ENCODE results near the gene DNER. TPM values are rescaled to one million over a fixed set of nuclear protein-coding genes. Genes with fewer than 3 reads are reported as not detected.
"Not testable (repeated sequence)": the region's sequence is repeated elsewhere in the genome, so short reads cannot be mapped to it uniquely, and the experiment has no call there.

DNER gene
- total RNA-seq, 4 donors from 2014 or later: 0.31 to 13.3 (median 6.3) TPM

DNA sequence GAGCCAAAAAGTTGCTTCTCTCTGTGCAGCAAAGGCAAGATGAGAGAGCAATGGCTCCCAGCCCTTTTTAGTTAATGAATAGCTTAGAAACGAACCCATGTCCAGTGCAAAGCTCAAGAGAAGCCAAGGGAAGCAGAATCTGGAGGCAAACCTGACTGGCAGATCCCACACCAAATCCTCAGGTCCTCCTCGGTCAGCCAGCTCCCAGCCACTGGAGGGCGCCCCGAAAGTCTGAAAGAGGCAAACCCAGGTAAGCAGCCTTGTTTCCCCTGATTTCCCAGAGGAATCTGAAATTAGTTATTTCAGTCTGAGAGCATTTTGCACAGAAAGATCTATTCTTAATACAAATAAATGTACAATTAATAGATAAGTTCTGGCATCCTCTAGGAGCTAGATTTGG is 372.0 kb downstream of the DNER start:
- TF ChIP-seq, protein P1, sequence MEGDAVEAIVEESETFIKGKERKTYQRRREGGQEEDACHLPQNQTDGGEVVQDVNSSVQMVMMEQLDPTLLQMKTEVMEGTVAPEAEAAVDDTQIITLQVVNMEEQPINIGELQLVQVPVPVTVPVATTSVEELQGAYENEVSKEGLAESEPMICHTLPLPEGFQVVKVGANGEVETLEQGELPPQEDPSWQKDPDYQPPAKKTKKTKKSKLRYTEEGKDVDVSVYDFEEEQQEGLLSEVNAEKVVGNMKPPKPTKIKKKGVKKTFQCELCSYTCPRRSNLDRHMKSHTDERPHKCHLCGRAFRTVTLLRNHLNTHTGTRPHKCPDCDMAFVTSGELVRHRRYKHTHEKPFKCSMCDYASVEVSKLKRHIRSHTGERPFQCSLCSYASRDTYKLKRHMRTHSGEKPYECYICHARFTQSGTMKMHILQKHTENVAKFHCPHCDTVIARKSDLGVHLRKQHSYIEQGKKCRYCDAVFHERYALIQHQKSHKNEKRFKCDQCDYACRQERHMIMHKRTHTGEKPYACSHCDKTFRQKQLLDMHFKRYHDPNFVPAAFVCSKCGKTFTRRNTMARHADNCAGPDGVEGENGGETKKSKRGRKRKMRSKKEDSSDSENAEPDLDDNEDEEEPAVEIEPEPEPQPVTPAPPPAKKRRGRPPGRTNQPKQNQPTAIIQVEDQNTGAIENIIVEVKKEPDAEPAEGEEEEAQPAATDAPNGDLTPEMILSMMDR (IDR thresholded peaks at IDR 0.05): no peak
- no peak for TF ChIP-seq EP300 (IDR thresholded peaks at IDR 0.05)
- TF ChIP-seq POLR2A (IDR thresholded peaks at IDR 0.05): no peak
- no peak for TF ChIP-seq POLR2AphosphoS5 (IDR thresholded peaks at IDR 0.05)
- no peaks in the 10 kb centered on the region for H3K9me3 ChIP-seq
- no peaks in the 10 kb centered on the region for H3K36me3 ChIP-seq
- no peak overlapping the region for H3K4me3 ChIP-seq
- H3K27me3 ChIP-seq: no peaks in the 10 kb centered on the region
- H3K27ac ChIP-seq: no peak overlapping the region
- 34 to 55% methylated on average over 3 to 4 of the region's 4 CpGs for WGBS, 2 donors (ENCODE audit: low coverage in 1 of 2)
- H3K4me1 ChIP-seq: no peaks in the 10 kb centered on the region
- ATAC-seq: no peak

DNA sequence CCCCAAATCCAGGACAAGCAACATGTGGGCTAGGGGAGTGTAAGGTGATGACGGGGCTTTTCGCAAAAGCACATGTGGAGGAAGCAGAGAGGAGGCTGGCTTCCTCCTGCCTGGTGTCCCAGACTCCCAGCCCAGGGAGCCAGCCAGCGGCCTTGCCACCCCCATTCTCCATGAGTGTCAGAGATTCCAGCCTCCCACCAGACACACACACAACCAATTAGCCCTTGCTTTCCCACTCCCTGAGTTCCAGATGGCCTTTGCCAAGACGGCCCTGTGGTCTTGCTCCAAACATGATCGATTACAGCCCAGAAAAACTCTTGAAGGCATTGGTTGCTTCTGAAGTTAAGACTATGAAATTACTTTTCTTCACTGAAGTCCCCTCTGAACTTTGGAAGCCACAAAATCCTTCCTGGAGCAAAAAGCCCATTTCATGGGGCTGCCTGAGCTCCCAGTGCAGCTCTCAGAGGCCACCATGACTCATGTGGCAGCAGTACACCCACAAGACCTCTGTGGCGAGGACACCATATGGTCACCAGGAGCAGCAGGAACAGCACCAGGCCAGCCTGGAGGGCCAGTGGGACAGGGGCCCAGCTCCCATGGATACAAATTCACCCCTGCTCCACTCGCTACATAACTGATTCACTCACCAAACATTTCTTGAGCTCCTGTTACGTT is 374.1 kb downstream of the DNER start:
- no peak overlapping the region for H3K27ac ChIP-seq
- no peaks in the 10 kb centered on the region for H3K27me3 ChIP-seq
- H3K4me1 ChIP-seq: no peaks in the 10 kb centered on the region
- H3K36me3 ChIP-seq: no peaks in the 10 kb centered on the region
- H3K9me3 ChIP-seq: no peaks in the 10 kb centered on the region
- 76 to 82% methylated on average over 3 to 4 of the region's 8 CpGs for WGBS, 2 donors (ENCODE audit: low coverage in 1 of 2)
- no peak overlapping the region for H3K4me3 ChIP-seq
- no peak for ATAC-seq
- TF ChIP-seq EP300 (IDR thresholded peaks at IDR 0.05): no peak
- no peak for TF ChIP-seq POLR2AphosphoS5 (IDR thresholded peaks at IDR 0.05)
- TF ChIP-seq, protein P1 (IDR thresholded peaks at IDR 0.05): no peak
- TF ChIP-seq POLR2A (IDR thresholded peaks at IDR 0.05): no peak

DNA sequence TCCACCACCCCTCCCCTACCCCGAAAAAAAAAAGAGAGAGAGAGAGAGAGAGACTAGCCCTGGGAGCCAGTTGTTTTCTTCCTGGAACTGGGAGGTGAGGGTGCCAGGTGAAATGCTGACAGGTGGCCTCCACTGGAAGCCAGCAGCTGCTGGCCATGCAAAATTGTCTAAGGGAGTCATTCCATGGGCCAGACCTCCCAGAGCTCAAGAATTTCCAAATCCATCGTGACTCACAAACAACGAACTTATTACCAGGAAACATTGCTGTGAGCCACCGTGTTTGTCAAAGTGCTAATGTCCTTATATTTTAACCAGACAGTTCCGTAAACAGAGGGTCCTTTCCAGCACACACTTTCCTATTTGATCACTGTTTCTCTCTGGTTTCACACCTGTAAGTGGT is 374.7 kb downstream of the DNER start:
- 67 to 83% methylated on average over 1 to 3 of the region's 5 CpGs for WGBS, 2 donors (ENCODE audit: low coverage in 1 of 2)
- Histone ChIP-seq H3K4me3 (no peak overlapping the region), H3K4me1 (no peaks in the 10 kb centered on the region), H3K9me3 (no peaks in the 10 kb centered on the region), H3K27ac (no peak overlapping the region), H3K27me3 (no peaks in the 10 kb centered on the region), H3K36me3 (no peaks in the 10 kb centered on the region)
- TF ChIP-seq POLR2AphosphoS5 (IDR thresholded peaks at IDR 0.05): no peak
- TF ChIP-seq EP300 (IDR thresholded peaks at IDR 0.05): no peak
- TF ChIP-seq, protein P1 (IDR thresholded peaks at IDR 0.05): no peak
- no peak for TF ChIP-seq POLR2A (IDR thresholded peaks at IDR 0.05)
- no peak for ATAC-seq

DNA sequence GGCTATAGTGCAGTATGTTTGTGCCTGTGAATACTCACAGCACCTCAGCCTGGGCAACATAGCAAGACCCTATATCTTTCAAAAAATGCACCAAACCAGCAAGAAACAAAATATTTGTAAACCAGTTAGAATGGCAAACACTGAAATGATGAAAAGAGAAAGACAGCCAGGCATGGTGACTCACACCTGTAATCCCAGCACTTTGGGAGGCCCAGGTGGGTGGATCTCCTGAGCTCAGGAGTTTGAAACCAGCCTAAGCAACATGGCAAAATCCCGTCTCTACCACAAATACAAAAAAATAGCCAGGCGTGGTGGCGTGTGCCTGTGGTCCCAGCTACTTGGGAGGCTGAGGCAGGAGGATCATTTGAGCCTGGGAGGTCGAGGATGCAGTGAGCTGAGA is 375.2 kb downstream of the DNER start:
- not testable (repeated sequence) for H3K4me1 ChIP-seq, H3K36me3 ChIP-seq, H3K27me3 ChIP-seq, H3K27ac ChIP-seq, H3K4me3 ChIP-seq, ATAC-seq, H3K9me3 ChIP-seq
- WGBS, 2 donors (ENCODE audit: low coverage in 1 of 2): 97% methylated on average over 3 of the region's 4 CpGs

DNA sequence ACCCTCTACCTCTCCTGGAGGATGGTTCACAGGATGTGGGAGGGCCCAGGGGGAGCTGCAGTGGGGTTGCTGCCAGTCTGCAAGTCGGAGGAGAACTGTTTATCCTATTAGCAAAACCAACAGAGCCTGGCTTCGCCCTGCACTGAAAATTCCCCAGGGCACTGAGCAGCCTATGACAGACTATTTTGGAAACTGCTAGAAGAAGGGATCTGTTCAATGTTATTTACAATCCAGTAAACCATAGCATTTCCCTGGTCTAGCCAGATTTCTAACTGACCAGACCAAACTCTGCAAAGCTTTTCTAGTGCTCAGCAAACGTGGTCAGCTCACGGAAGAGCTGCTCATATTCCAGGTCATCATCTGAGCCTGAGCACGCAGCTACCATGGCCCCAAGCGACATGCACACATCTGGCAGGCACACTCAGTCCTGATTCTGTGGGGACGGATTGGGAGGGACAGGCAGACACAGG is 378.4 kb downstream of the DNER start:
- no peak for ATAC-seq
- Histone ChIP-seq H3K4me1 (no peaks in the 10 kb centered on the region), H3K27ac (no peak overlapping the region), H3K9me3 (no peaks in the 10 kb centered on the region), H3K27me3 (no peaks in the 10 kb centered on the region), H3K36me3 (no peaks in the 10 kb centered on the region), H3K4me3 (no peak overlapping the region)
- TF ChIP-seq EP300 (IDR thresholded peaks at IDR 0.05) (no peak), POLR2A (IDR thresholded peaks at IDR 0.05) (no peak)
- 8 to 20% methylated on average over 3 to 4 of the region's 7 CpGs for WGBS, 2 donors (ENCODE audit: low coverage in 1 of 2)

DNA sequence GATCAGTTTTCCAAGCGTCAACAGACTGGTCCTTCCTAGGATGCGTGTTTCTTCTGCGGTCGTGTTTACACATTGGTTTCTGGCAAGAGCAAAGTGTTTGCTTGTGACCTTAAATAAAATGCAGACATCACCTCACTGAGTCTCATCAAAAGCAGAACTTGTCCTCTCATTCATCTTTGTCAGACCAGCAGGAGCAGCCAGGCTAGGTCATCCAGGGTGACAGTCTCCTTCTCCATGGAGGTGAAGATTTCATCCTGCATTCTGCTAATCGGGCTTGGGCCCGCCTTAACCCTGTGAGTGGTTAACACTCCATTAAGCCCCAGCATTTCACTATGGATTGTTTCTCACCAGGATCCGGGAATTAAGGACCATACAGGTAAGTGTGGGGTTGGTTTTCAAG is 379.0 kb downstream of the DNER start:
- Histone ChIP-seq H3K36me3 (no peaks in the 10 kb centered on the region), H3K9me3 (no peaks in the 10 kb centered on the region), H3K27ac (no peak overlapping the region), H3K4me1 (no peaks in the 10 kb centered on the region), H3K4me3 (no peak overlapping the region), H3K27me3 (no peaks in the 10 kb centered on the region)
- no peak for TF ChIP-seq EP300 (IDR thresholded peaks at IDR 0.05)
- TF ChIP-seq POLR2AphosphoS5 (IDR thresholded peaks at IDR 0.05): no peak
- no peak for TF ChIP-seq POLR2A (IDR thresholded peaks at IDR 0.05)
- TF ChIP-seq, protein P1 (IDR thresholded peaks at IDR 0.05): no peak
- no peak for ATAC-seq
- 62 to 68% methylated on average over 4 to 5 of the region's 7 CpGs for WGBS, 2 donors (ENCODE audit: low coverage in 1 of 2)
